Activated naive CD8-positive, alpha-beta T cell treated with anti-CD3 and anti-CD28 coated beads for 36 hours (primary cell): ENCODE results near the gene RHOH. TPM values are rescaled to one million over a fixed set of nuclear protein-coding genes. Genes with fewer than 3 reads are reported as not detected.
"Not testable (repeated sequence)": the region's sequence is repeated elsewhere in the genome, so short reads cannot be mapped to it uniquely, and the experiment has no call there.

ENCODE experiments used
- DNase-seq: peaks from one replicate; pipeline ENCODE4 v3.0.0; 2021
- H3K27ac Mint-ChIP-seq: one replicate; pipeline ENCODE4 v1.8.0; 2022; ENCODE audit warnings: mild to moderate bottlenecking, moderate library complexity, mixed read lengths
- H3K27me3 Mint-ChIP-seq: one replicate; pipeline ENCODE4 v1.8.0; 2022; ENCODE audit warnings: mild to moderate bottlenecking, mixed read lengths
- H3K36me3 Mint-ChIP-seq: one replicate; pipeline ENCODE4 v1.8.0; 2021; ENCODE audit warnings: mild to moderate bottlenecking, mixed read lengths
- H3K4me1 Mint-ChIP-seq: one replicate; pipeline ENCODE4 v1.8.0; 2021; ENCODE audit warnings: mixed read lengths
- H3K4me3 Mint-ChIP-seq: one replicate; pipeline ENCODE4 v1.8.0; 2022; ENCODE audit warnings: mild to moderate bottlenecking, moderate library complexity, mixed read lengths
- H3K9me3 Mint-ChIP-seq: one replicate; pipeline ENCODE4 v1.8.0; 2022; ENCODE audit warnings: mixed read lengths
- total RNA-seq, 2 experiments: library from RNA; stranded (reverse); gene quantifications; one replicate each; pipeline ENCODE4 v1.2.3, GENCODE V29; 2021

Gene RHOH, protein sequence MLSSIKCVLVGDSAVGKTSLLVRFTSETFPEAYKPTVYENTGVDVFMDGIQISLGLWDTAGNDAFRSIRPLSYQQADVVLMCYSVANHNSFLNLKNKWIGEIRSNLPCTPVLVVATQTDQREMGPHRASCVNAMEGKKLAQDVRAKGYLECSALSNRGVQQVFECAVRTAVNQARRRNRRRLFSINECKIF
- total RNA-seq: 100 to 1,000 TPM; 112 to 114 TPM

DNA sequence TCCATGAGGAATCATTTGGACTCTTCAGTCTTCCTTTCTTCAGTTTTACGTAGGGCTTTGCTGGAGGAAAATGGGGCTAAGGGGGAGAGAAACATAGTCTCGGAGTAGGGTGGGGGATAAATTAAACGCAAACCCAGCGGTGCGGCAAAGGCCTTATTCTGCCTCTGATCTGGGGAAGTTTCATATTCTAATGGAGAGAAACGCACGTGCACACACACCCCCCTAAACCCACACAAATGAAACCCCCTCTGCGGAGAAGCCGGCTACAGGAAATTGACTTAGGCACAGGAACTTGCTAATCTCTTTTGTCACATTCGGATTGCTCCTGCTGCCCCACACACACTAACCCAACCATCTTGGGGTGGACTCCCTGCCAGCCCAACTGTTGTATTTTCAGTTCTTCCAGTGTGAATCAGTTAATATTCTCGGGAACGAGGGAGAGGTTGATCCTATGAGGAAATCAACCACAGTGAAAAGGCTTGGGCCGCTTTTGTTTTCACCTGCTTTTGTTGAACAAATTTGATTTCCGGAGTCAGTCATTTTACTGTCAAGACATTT is at the start of gene RHOH:
RHOH (plus strand) TSS at position 308 of the 558 bp plus-strand sequence. CDS start 46,356 bp downstream, outside the sequence.
- Mint-ChIP-seq H3K4me3 (peak within 1 kb of the TSS; percentile 93), H3K9me3 (no peaks in the 10 kb centered on the region), H3K27me3 (peaks cover 3% of the 10 kb centered on the region), H3K27ac (peak within 1 kb of the TSS; percentile 97), H3K4me1 (peaks cover 47% of the 10 kb centered on the region), H3K36me3 (peaks cover 49% of the 10 kb centered on the region)
- peak; percentile 82 for DNase-seq

DNA sequence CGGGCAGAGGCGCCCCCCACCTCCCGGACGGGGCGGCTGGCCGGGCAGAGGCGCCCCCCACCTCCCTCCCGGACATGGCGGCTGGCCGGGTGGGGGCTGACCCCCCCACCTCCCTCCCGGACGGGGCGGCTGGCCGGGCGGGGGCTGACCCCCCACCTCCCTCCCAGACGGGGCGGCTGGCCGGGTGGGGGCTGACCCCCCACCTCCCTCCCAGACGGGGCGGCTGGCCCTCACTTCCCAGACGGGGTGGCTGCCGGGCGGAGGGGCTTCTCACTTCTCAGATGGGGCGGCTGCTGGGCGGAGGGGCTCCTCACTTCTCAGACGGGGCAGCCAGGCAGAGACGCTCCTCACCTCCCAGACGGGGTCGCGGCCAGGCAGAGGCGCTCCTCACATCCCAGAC is 49.3 kb upstream of the RHOH start:
- H3K36me3 Mint-ChIP-seq: peaks cover 28% of the 10 kb centered on the region
- H3K4me1 Mint-ChIP-seq: peaks cover 16% of the 10 kb centered on the region
- not testable (repeated sequence) for DNase-seq, H3K27me3 Mint-ChIP-seq, H3K27ac Mint-ChIP-seq, H3K4me3 Mint-ChIP-seq
- H3K9me3 Mint-ChIP-seq: peaks cover 13% of the 10 kb centered on the region

DNA sequence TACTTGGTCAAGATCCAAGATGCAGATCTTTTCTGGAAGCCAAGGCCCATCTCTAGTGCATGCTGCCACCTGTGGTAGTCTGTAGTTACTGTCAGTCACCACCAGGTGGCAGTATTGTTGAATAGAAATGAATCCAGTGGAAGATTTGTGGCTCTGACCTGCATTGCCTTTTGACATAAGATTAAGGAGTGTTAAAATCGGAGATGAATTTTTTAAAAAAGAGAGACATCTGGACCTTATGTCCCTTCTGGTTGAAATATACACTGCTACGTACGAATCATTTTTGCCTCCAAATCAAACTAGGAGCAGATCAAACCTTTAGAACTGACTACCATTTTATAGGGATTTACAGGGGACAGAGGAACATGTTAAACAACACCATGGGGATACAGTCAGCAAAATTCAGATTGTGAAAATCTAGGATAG is 46.9 kb upstream of the RHOH start:
- Mint-ChIP-seq H3K27ac (peak overlapping the region; percentile 82), H3K4me1 (peaks cover 31% of the 10 kb centered on the region), H3K4me3 (no peak overlapping the region), H3K9me3 (peaks cover 13% of the 10 kb centered on the region), H3K27me3 (no peaks in the 10 kb centered on the region), H3K36me3 (peaks cover 30% of the 10 kb centered on the region)
- DNase-seq: peak; percentile 62

DNA sequence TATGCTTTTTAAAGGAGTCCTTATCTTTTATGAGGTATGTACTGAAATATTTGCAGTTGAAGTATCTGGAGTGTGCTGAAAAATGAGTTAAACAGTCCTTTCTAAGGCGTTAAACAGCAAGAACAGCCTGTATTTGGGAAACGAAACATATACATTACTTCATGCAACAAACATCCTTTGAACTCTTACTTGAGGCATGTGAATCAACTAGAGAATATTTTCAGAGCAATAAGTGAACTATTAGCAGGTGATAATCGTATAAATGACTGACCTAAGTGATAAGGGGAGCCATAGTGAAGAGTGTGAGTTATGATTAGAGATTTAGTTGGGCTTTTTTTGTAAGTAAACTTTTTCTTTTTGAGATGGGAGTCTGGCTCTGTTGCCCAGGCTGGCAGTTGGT is 45.9 kb upstream of the RHOH start:
- DNase-seq: no peak
- Mint-ChIP-seq H3K27me3 (no peaks in the 10 kb centered on the region), H3K27ac (no peak overlapping the region), H3K4me3 (no peak overlapping the region), H3K36me3 (peaks cover 30% of the 10 kb centered on the region), H3K4me1 (peaks cover 31% of the 10 kb centered on the region), H3K9me3 (peaks cover 13% of the 10 kb centered on the region)

DNA sequence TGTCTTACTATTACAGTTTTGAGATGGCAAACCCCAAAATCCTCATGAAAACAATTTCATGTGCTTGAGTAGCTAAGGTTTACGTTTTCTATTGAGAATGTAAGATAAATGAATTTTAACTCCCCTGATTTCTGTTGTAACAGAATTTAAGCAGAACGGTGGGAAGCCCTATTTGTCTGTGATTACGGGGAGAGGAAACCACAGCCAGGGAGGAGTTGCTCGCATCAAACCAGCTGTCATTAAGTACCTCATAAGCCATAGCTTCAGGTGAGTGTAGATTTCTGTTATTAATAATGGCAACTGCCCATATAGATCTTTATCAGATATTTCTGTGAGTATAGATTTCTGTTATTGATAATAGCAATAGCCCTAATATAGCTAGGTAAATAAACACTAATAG is 44.2 kb upstream of the RHOH start:
- H3K36me3 Mint-ChIP-seq: peaks cover 28% of the 10 kb centered on the region
- DNase-seq: no peak
- H3K27ac Mint-ChIP-seq: peak overlapping the region; percentile 58
- H3K9me3 Mint-ChIP-seq: peaks cover 13% of the 10 kb centered on the region
- H3K4me1 Mint-ChIP-seq: peaks cover 31% of the 10 kb centered on the region
- H3K27me3 Mint-ChIP-seq: no peaks in the 10 kb centered on the region
- no peak overlapping the region for H3K4me3 Mint-ChIP-seq

DNA sequence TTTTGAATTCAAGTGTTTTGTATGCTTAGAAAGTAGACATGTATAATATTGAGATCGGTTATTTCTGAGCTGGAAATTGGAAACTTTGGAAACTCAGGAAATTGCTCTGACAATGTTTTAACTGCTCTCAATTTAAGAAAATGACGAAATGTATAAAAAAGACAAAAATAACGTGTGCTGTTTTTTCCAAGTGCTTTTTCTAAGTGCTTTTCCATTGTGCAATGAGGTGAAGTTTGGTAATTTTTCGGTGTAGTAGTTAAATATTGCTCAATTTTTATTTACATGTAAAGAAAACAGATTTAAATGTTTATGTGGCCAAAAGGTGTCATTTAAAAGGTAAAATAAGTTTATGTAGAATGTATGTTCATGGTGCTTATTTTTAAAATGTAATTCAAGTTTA is 39.4 kb upstream of the RHOH start:
- Mint-ChIP-seq H3K4me3 (no peak overlapping the region), H3K4me1 (peaks cover 19% of the 10 kb centered on the region), H3K27me3 (no peaks in the 10 kb centered on the region), H3K27ac (no peak overlapping the region), H3K9me3 (no peaks in the 10 kb centered on the region), H3K36me3 (peaks cover 10% of the 10 kb centered on the region)
- DNase-seq: no peak

DNA sequence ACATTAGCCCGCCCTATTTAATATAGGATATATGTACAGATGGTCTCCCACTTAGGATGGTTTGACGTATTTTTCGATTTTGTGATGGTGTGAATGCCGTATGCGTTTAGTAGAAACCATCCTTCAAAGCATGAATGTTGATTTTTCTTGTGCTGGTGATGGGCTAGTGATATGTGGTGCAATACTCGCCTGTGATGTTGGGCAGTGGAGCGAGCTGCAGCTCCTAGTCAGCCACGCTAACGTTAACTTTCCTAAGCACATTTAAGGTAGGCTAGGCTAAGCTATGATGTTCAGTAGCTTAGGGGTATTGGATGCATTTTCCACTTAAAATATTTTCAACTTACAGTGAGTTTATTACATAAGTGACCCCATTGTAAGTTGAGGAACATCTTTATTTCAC is 36.6 kb upstream of the RHOH start:
- peaks cover 4% of the 10 kb centered on the region for H3K4me1 Mint-ChIP-seq
- no peaks in the 10 kb centered on the region for H3K9me3 Mint-ChIP-seq
- H3K27me3 Mint-ChIP-seq: no peaks in the 10 kb centered on the region

DNA sequence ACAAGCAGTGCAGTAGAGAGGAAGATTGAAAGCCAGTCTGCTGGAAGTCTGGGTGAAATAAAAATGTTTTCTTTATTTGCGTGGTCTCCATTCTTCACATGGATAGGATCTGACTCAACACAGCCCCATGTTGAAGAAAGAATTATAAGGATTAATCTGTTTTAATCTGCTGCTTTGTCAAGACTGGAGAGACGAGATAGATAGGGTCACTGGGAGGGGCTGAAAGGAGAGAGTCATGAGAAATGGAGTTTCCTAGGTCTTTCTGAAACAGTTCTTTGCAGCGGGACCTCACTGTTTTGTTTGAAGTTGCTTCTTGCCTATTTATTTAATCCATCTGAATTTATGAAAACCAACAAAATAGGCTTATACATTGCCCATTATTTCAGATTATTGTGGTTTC is 32.4 kb upstream of the RHOH start:
- H3K36me3 Mint-ChIP-seq: peaks cover 22% of the 10 kb centered on the region
- peaks cover 10% of the 10 kb centered on the region for H3K4me1 Mint-ChIP-seq
- DNase-seq: no peak
- no peak overlapping the region for H3K27ac Mint-ChIP-seq
- H3K27me3 Mint-ChIP-seq: no peaks in the 10 kb centered on the region
- peaks cover 9% of the 10 kb centered on the region for H3K9me3 Mint-ChIP-seq
- H3K4me3 Mint-ChIP-seq: no peak overlapping the region

More for the DNA sequence above, 36.6 kb upstream of the RHOH start:
- Mint-ChIP-seq H3K27ac (no peak overlapping the region), H3K36me3 (peaks cover 12% of the 10 kb centered on the region), H3K4me3 (no peak overlapping the region)
- DNase-seq: no peak

DNA sequence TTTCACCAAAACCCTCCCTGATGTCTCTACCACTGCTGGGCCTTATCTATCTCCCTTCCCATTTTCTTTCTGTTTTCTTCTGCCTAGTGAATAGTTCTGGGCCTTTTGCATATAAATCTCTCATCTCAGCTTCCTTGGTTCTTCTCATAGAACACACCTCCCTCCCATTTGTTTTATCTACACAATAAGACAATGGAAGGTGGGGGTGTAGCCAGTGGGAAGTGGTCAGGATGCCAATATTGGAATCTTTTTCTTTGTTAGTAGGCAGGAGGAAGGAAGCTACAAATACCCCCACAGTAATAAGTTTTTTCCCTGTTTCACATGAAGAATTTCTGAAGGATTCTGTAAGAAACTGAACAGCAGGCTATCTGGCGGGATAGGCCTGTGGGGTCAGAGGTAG is 30.9 kb upstream of the RHOH start:
- DNase-seq: no peak
- H3K9me3 Mint-ChIP-seq: peaks cover 9% of the 10 kb centered on the region
- no peak overlapping the region for H3K27ac Mint-ChIP-seq
- H3K27me3 Mint-ChIP-seq: no peaks in the 10 kb centered on the region
- H3K4me1 Mint-ChIP-seq: peaks cover 8% of the 10 kb centered on the region
- H3K36me3 Mint-ChIP-seq: peaks cover 22% of the 10 kb centered on the region
- H3K4me3 Mint-ChIP-seq: no peak overlapping the region

DNA sequence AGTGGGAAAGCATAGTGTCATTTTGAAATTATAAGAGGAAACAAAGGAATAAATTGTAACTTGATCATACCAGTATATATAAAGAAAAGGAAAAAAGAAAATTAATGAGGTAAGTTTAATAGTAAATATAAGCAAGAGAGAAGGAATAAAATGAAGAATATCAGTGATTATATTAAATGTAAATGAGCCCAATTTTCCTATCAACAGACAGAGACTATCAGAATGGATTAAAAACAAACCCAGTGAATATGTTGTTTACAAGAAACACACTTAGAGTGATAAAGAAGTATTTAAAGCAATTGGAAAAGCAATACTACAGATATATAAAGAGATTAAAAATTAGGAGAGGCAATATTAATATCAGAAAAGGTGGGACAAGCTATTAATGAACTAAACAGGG is 28.8 kb upstream of the RHOH start:
- Mint-ChIP-seq H3K4me3 (no peak overlapping the region), H3K27me3 (no peaks in the 10 kb centered on the region), H3K36me3 (peaks cover 15% of the 10 kb centered on the region), H3K4me1 (peaks cover 16% of the 10 kb centered on the region), H3K9me3 (peaks cover 9% of the 10 kb centered on the region), H3K27ac (no peak overlapping the region)
- DNase-seq: no peak

DNA sequence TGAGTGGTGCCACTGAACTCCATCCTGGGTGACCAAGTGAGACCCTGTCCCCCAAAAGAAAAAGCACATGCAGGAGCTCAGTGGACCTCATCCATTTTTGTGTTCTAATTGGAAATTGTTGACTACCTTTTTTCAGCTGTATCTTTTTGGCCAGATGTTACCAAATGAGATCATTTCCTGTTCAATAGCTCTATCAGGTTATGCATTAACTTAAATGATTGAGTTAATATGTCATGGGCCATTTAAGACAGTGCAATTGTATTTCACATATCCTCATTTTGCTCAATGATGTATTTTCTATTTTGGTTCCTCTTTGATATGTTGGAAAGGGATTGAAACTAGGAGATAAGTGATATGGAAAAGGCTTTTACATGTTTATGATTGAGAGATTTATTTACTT is 26.2 kb upstream of the RHOH start:
- no peak overlapping the region for H3K4me3 Mint-ChIP-seq
- no peaks in the 10 kb centered on the region for H3K27me3 Mint-ChIP-seq
- H3K9me3 Mint-ChIP-seq: peaks cover 9% of the 10 kb centered on the region
- H3K27ac Mint-ChIP-seq: no peak overlapping the region
- H3K4me1 Mint-ChIP-seq: peaks cover 26% of the 10 kb centered on the region
- H3K36me3 Mint-ChIP-seq: peaks cover 10% of the 10 kb centered on the region
- DNase-seq: no peak

DNA sequence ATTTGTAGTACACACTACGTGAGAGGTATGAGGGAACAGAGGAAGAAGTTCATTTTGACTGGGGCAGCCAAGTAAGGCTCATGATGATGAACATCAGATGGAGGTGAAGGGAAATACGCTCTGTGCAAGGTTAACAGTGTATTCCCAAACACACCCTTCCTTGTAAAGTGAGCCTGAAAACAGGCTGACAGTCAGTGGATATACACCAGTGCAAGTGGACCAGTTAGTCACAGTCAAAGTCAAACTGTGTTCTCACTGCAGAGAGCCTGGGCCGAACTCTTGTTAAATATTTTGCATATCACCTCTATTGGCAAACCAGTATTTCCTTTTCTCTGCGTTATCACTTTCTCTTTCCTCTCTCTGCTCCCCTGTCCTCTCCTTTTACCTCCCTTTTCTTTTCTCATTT is 23.4 kb upstream of the RHOH start:
- Mint-ChIP-seq H3K27ac (peak overlapping the region; percentile 84), H3K27me3 (no peaks in the 10 kb centered on the region), H3K4me1 (peaks cover 24% of the 10 kb centered on the region), H3K36me3 (peaks cover 2% of the 10 kb centered on the region), H3K9me3 (no peaks in the 10 kb centered on the region), H3K4me3 (peak overlapping the region; percentile 52)
- no peak for DNase-seq

DNA sequence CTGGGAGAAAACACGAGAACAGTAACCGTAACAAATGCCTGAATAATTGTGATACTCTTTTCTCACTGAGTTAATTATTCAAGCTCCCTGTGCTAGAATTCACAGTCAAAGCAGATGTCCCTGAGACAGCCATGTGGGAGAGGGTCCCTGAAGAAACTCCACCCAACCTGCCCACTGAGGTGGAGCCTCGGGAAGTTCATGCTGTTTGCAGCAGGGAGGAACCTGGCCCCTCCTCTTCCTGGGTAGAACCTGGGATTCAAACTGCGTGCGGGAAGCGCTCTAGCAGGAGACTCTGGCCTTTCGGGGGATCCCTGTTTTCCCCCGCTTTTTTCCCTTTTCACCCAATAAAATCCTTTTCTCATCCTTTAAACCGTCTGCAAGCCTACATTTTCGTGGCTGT is 20.2 kb upstream of the RHOH start:
- Mint-ChIP-seq H3K27ac (no peak overlapping the region), H3K4me3 (no peak overlapping the region), H3K36me3 (no peaks in the 10 kb centered on the region), H3K9me3 (no peaks in the 10 kb centered on the region), H3K4me1 (peaks cover 30% of the 10 kb centered on the region), H3K27me3 (no peaks in the 10 kb centered on the region)
- DNase-seq: no peak

DNA sequence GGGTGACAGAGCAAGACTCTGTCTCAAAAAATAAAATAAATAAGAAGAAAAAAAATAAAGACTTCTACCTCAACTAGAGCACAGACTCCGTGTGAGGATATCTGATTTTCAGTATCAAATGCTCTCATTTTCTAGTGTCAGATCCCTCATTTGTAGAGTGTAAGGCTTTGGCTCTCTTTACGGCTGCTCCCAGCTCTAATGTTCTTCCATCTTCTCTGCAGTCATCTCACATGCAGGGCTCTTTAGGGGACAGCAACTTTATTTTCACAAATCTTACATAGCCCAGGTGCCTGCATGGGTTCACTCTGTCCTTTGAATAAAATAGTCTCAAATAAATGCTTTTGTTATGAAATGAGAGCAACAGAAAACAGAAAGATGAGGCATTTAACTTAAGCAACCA is 19.2 kb upstream of the RHOH start:
- no peak overlapping the region for H3K4me3 Mint-ChIP-seq
- H3K27me3 Mint-ChIP-seq: no peaks in the 10 kb centered on the region
- H3K36me3 Mint-ChIP-seq: no peaks in the 10 kb centered on the region
- no peaks in the 10 kb centered on the region for H3K9me3 Mint-ChIP-seq
- H3K27ac Mint-ChIP-seq: no peak overlapping the region
- peaks cover 35% of the 10 kb centered on the region for H3K4me1 Mint-ChIP-seq
- no peak for DNase-seq

DNA sequence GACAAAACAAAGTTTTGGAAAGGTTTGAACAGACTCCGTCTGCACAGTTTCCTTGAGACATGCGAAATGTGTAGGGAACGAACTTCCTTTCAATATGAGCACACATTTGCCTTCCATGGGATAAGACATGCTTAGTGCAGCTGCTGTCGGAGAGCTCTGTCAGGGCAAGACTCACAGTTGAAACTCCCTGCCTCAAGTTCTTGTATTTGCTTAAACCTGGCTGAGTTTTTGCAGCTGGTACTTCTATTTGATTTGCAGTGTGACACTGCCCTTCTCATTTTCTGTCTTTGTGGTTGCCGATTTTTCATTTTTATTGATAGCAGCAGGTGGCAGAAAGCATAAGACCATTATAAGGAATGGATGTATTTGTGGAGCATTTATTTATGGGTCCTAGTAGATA is 18.2 kb upstream of the RHOH start:
- Mint-ChIP-seq H3K9me3 (no peaks in the 10 kb centered on the region), H3K4me3 (no peak overlapping the region), H3K36me3 (no peaks in the 10 kb centered on the region), H3K27me3 (no peaks in the 10 kb centered on the region), H3K4me1 (peaks cover 31% of the 10 kb centered on the region), H3K27ac (no peak overlapping the region)
- DNase-seq: no peak

DNA sequence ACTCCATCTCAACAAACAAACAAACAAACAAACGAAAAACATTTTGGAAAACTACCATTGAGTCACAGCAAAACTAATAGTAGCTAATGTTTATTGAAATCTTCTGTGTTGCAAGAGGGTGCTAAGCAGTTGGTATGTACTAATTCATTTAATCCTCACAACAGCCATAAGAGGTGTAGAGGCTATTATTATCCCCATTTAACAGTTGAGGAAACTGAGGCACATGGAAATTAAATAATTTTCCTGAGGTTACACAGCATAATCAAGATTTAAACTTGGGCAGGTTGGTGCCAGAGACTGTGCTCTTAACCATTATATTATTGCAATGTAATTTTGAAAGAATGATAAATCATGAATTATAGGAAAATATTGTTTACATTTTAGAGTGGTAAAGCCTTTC is 17.5 kb upstream of the RHOH start:
- H3K27me3 Mint-ChIP-seq: no peaks in the 10 kb centered on the region
- H3K4me1 Mint-ChIP-seq: peaks cover 33% of the 10 kb centered on the region
- no peaks in the 10 kb centered on the region for H3K9me3 Mint-ChIP-seq
- H3K27ac Mint-ChIP-seq: no peak overlapping the region
- H3K36me3 Mint-ChIP-seq: no peaks in the 10 kb centered on the region
- no peak overlapping the region for H3K4me3 Mint-ChIP-seq
- DNase-seq: no peak
